Measurements from ENCODE around the gene GDPD1.

GRCh38 chr17:59238906-59239305 lies 18.6 kb downstream of the GDPD1 start:
- TF ChIP-seq CTCF (IDR thresholded peaks at IDR 0.05) (no peak), POLR2A (IDR thresholded peaks at IDR 0.05) (no peak)
